Mesenchymal stem cell (in vitro differentiated cells and primary cell): ENCODE data around the gene ASCL5.

Source experiments
- DNase-seq: peaks from one replicate; pipeline ENCODE4 v3.0.0-alpha.2; 2013
- H2AFZ ChIP-seq: one replicate; pipeline ENCODE4 v1.6.1; 2013; ENCODE audit warnings: low read depth, mild to moderate bottlenecking, control low read depth, inconsistent platforms, low read length, moderate library complexity
- H2AK5ac ChIP-seq: 2 replicates; pipeline ENCODE4 v1.6.1; 2013; ENCODE audit warnings: low read length, moderate library complexity, mild to moderate bottlenecking, inconsistent platforms; ENCODE audit not compliant: severe bottlenecking
- H2BK120ac ChIP-seq: one replicate; pipeline ENCODE4 v1.6.1; 2013; ENCODE audit warnings: low read depth, mild to moderate bottlenecking, inconsistent platforms, low read length, moderate library complexity
- H2BK12ac ChIP-seq, 2 experiments: one replicate each; pipeline ENCODE4 v1.6.1; 2013; ENCODE audit warnings: inconsistent platforms in 2 of 2, low read length in 2 of 2, mild to moderate bottlenecking in 2 of 2, moderate library complexity in 2 of 2, control low read depth in 1 of 2
- H2BK15ac ChIP-seq: one replicate; pipeline ENCODE4 v1.6.1; 2013; ENCODE audit warnings: mild to moderate bottlenecking, low read depth, inconsistent platforms; ENCODE audit not compliant: poor library complexity, severe bottlenecking
- H2BK5ac ChIP-seq: 2 replicates; pipeline ENCODE4 v1.6.1; 2013; ENCODE audit warnings: low read depth, mild to moderate bottlenecking, low read length, control low read depth, inconsistent platforms; ENCODE audit not compliant: poor library complexity, severe bottlenecking
- H3K14ac ChIP-seq, 2 experiments: one replicate each; pipeline ENCODE4 v1.6.1; 2013; ENCODE audit warnings: inconsistent platforms in 2 of 2, low read length in 2 of 2, control low read depth in 1 of 2, mild to moderate bottlenecking in 1 of 2, moderate library complexity in 1 of 2
- H3K18ac ChIP-seq, 2 experiments: one replicate each; pipeline ENCODE4 v1.6.1; 2013; ENCODE audit warnings: inconsistent platforms in 2 of 2, low read length in 2 of 2, control low read depth in 1 of 2, low read depth in 1 of 2, mild to moderate bottlenecking in 1 of 2
- H3K23ac ChIP-seq, 2 experiments: one replicate each; pipeline ENCODE4 v1.6.1; 2013; ENCODE audit warnings: inconsistent platforms in 2 of 2, low read length in 2 of 2, mild to moderate bottlenecking in 2 of 2, moderate library complexity in 2 of 2, control low read depth in 1 of 2
- H3K27ac ChIP-seq: 2 replicates; pipeline ENCODE4 v1.5.1; 2013; ENCODE audit warnings: mild to moderate bottlenecking, moderate library complexity, low read length, control low read depth, inconsistent platforms; ENCODE audit not compliant: poor library complexity, severe bottlenecking
- H3K27me3 ChIP-seq, 2 experiments: 2 replicates each; pipeline versions ENCODE4 v1.6.1 to v1.7.0; 2013; ENCODE audit warnings: low read length in 2 of 2, mild to moderate bottlenecking in 2 of 2, moderate library complexity in 2 of 2, control low read depth in 1 of 2, inconsistent platforms in 1 of 2; ENCODE audit not compliant: control insufficient read depth in 1 of 2, insufficient read depth in 1 of 2
- H3K36me3 ChIP-seq, 2 experiments: 2 replicates each; pipeline versions ENCODE4 v1.6.1 to v1.7.0; 2013; ENCODE audit warnings: low read length in 2 of 2, control low read depth in 1 of 2, inconsistent platforms in 1 of 2, low read depth in 1 of 2, mild to moderate bottlenecking in 1 of 2; ENCODE audit not compliant: insufficient read depth in 2 of 2, control insufficient read depth in 1 of 2
- H3K4ac ChIP-seq, 2 experiments: one replicate each; pipeline ENCODE4 v1.6.1; 2013; ENCODE audit warnings: inconsistent platforms in 2 of 2, low read length in 2 of 2, mild to moderate bottlenecking in 2 of 2, moderate library complexity in 2 of 2, control low read depth in 1 of 2, low read depth in 1 of 2
- H3K4me1 ChIP-seq: 2 replicates; pipeline ENCODE4 v1.6.1; 2013; ENCODE audit warnings: low read depth, low read length, control low read depth; ENCODE audit not compliant: control insufficient read depth, insufficient read depth
- H3K4me2 ChIP-seq: 2 replicates; pipeline ENCODE4 v1.6.1; 2013; ENCODE audit warnings: low read length, mild to moderate bottlenecking, inconsistent platforms; ENCODE audit not compliant: poor library complexity, severe bottlenecking
- H3K4me3 ChIP-seq, 2 experiments: 2 replicates each; pipeline versions ENCODE4 v1.5.1 to v1.7.0; 2013; ENCODE audit warnings: low read length in 2 of 2, mild to moderate bottlenecking in 2 of 2, control low read depth in 1 of 2, low read depth in 1 of 2; ENCODE audit not compliant: insufficient read depth in 1 of 2
- H3K79me1 ChIP-seq: replicated peaks from 2 replicates; pipeline ENCODE4 v1.6.1; 2013; ENCODE audit warnings: mild to moderate bottlenecking, control low read depth, low read length, inconsistent platforms; ENCODE audit not compliant: poor library complexity, severe bottlenecking
- H3K9ac ChIP-seq: 2 replicates; pipeline ENCODE4 v1.7.0; 2013; ENCODE audit warnings: mild to moderate bottlenecking, low read length, moderate library complexity
- H3K9me3 ChIP-seq: 2 replicates; pipeline ENCODE4 v1.7.0; 2013; ENCODE audit warnings: mild to moderate bottlenecking, low read length; ENCODE audit not compliant: control insufficient read depth
- H4K8ac ChIP-seq: one replicate; pipeline ENCODE4 v1.6.1; 2013; ENCODE audit warnings: inconsistent platforms, mild to moderate bottlenecking, low read length, moderate library complexity
- H4K91ac ChIP-seq: one replicate; pipeline ENCODE4 v1.6.1; 2013; ENCODE audit warnings: mild to moderate bottlenecking, low read length, inconsistent platforms
- WGBS: methylation state at CpG from one replicate; pipeline ENCODE4 v1.1.7; 2013; ENCODE audit warnings: mixed read lengths; 5-methylcytosine and 5-hydroxymethylcytosine counted together

ASCL5 gene

GRCh38 chr1:201092738-201093137 lies 34.2 kb downstream of the ASCL5 start:
- Histone ChIP-seq H3K18ac (no peak overlapping the region), H3K9ac (no peak overlapping the region), H3K14ac (no peak overlapping the region)

GRCh38 chr1:201091256-201091655 lies 35.7 kb downstream of the ASCL5 start:
- Histone ChIP-seq H3K9me3 (no peaks in the 10 kb centered on the region), H3K14ac (no peak overlapping the region), H2BK12ac (no peak overlapping the region), H2BK120ac (no peak overlapping the region), H3K18ac (no peak overlapping the region), H3K4ac (no peak overlapping the region), H3K23ac (no peak overlapping the region), H3K79me1 (no peaks in the 10 kb centered on the region), H3K27me3 (peaks cover 15 to 63% of the 10 kb centered on the region in 2 experiments), H3K36me3 (no peaks in the 10 kb centered on the region), H3K4me1 (no peaks in the 10 kb centered on the region), H4K91ac (no peak overlapping the region), H3K9ac (no peak overlapping the region), H2BK15ac (no peak overlapping the region), H2BK5ac (no peak overlapping the region), H2AFZ (no peak overlapping the region), H3K4me2 (no peak overlapping the region), H2AK5ac (no peak overlapping the region), H4K8ac (no peak overlapping the region), H3K4me3 (no peak overlapping the region), H3K27ac (no peak overlapping the region)
- DNase-seq, result no peak
- WGBS, result 88% methylated on average over 3 of the region's 4 CpGs

More at GRCh38 chr1:201092738-201093137, 34.2 kb downstream of the ASCL5 start:
- no peak overlapping the region for H2AK5ac ChIP-seq
- no peak overlapping the region for H3K4me2 ChIP-seq
- no peak overlapping the region for H2BK5ac ChIP-seq
- no peak overlapping the region for H3K4ac ChIP-seq
- H4K8ac ChIP-seq, result no peak overlapping the region
- no peak overlapping the region for H4K91ac ChIP-seq
- H3K27ac ChIP-seq, result no peak overlapping the region
- no peak overlapping the region for H2BK12ac ChIP-seq
- no peak overlapping the region for H2BK15ac ChIP-seq
- no peak overlapping the region for H3K23ac ChIP-seq
- DNase-seq, result no peak
- H3K27me3 ChIP-seq, result peaks cover 24 to 67% of the 10 kb centered on the region in 2 experiments
- H2AFZ ChIP-seq, result no peak overlapping the region
- 77% methylated on average over 3 of the region's 3 CpGs for WGBS
- no peak overlapping the region for H3K4me3 ChIP-seq
- H3K4me1 ChIP-seq, result no peaks in the 10 kb centered on the region
- no peaks in the 10 kb centered on the region for H3K79me1 ChIP-seq
- H3K36me3 ChIP-seq, result no peaks in the 10 kb centered on the region
- H2BK120ac ChIP-seq, result no peak overlapping the region
- no peaks in the 10 kb centered on the region for H3K9me3 ChIP-seq

- H3K9ac ChIP-seq, result no peak overlapping the region
- no peaks in the 10 kb centered on the region for H3K4me1 ChIP-seq
- H2BK5ac ChIP-seq, result no peak overlapping the region
- H2BK120ac ChIP-seq, result no peak overlapping the region
- H3K27me3 ChIP-seq, result peaks cover 17 to 59% of the 10 kb centered on the region in 2 experiments
- H2AK5ac ChIP-seq, result no peak overlapping the region
- no peaks in the 10 kb centered on the region for H3K36me3 ChIP-seq
- H3K79me1 ChIP-seq, result no peaks in the 10 kb centered on the region
- no peak overlapping the region for H3K14ac ChIP-seq
- H3K9me3 ChIP-seq, result no peaks in the 10 kb centered on the region
- no peak overlapping the region for H3K18ac ChIP-seq
- no peak overlapping the region for H3K4me2 ChIP-seq
- no peak overlapping the region for H4K91ac ChIP-seq
- H2BK15ac ChIP-seq, result no peak overlapping the region
- no peak overlapping the region for H4K8ac ChIP-seq
- 97% methylated on average over 3 of the region's 4 CpGs for WGBS
- DNase-seq, result no peak
- no peak overlapping the region for H3K23ac ChIP-seq
- no peak overlapping the region for H2AFZ ChIP-seq
- H3K4me3 ChIP-seq, result no peak overlapping the region
- no peak overlapping the region for H3K27ac ChIP-seq
- H2BK12ac ChIP-seq, result no peak overlapping the region
- H3K4ac ChIP-seq, result no peak overlapping the region
Measured at GRCh38 chr1:201090541-201090940, 36.4 kb downstream of the ASCL5 start.

- Histone ChIP-seq H3K9ac (no peak overlapping the region), H3K4ac (no peak overlapping the region)
Measured at GRCh38 chr1:201089596-201089995, 37.4 kb downstream of the ASCL5 start.

More at GRCh38 chr1:201089596-201089995, 37.4 kb downstream of the ASCL5 start:
- Histone ChIP-seq H2AFZ (no peak overlapping the region), H3K79me1 (no peaks in the 10 kb centered on the region), H3K27ac (no peak overlapping the region), H4K91ac (no peak overlapping the region), H3K4me2 (no peak overlapping the region), H3K9me3 (no peaks in the 10 kb centered on the region), H3K27me3 (peaks cover 27 to 63% of the 10 kb centered on the region in 2 experiments), H3K18ac (no peak overlapping the region), H3K23ac (no peak overlapping the region), H2AK5ac (no peak overlapping the region), H2BK5ac (no peak overlapping the region), H2BK12ac (no peak overlapping the region), H2BK120ac (no peak overlapping the region), H2BK15ac (no peak overlapping the region), H3K14ac (no peak overlapping the region), H3K36me3 (no peaks in the 10 kb centered on the region), H4K8ac (no peak overlapping the region), H3K4me3 (no peak overlapping the region), H3K4me1 (no peaks in the 10 kb centered on the region)
- DNase-seq, result no peak
- 64% methylated on average over 5 of the region's 5 CpGs for WGBS
